ENCODE data around the gene FCN2.

GRCh38 chr9:134890155-134890495 is 9.5 kb downstream of the FCN2 start:
- TF ChIP-seq CTCF (IDR thresholded peaks at IDR 0.05) (no peak), POLR2A (IDR thresholded peaks at IDR 0.05) (no peak)
